ENCODE measurements around the gene MAN2A1. TPM values are rescaled to one million over a fixed set of nuclear protein-coding genes. Genes with fewer than 3 reads are reported as not detected.

Gene MAN2A1
- total and polyA plus RNA-seq, 10 donors = 9.5 to 84.8 (median 54.5) TPM

- Histone ChIP-seq H3K9me3 (no peaks in the 10 kb centered on the region), H3K36me3 (no peaks in the 10 kb centered on the region), H3K27me3 (replicated peaks in 1 of 7) (no peaks in the 10 kb centered on the region), H3K4me1 (peaks cover 0 to 28% (median 16%) of the 10 kb centered on the region in 6 donors), H3K27ac (no peak overlapping the region), H3K4me3 (no peak overlapping the region)
- TF ChIP-seq CTCF (IDR thresholded peaks at IDR 0.05 in 8 of 11, conservative IDR thresholded peaks at IDR 0.05 in 3 of 11) = no peak
- TF ChIP-seq POLR2AphosphoS5 (IDR thresholded peaks at IDR 0.05) = no peak
- no peak for TF ChIP-seq POLR2A (IDR thresholded peaks at IDR 0.05)
- intact Hi-C loops (cut with DNase I; ENCODE audit: low total_unique reads) = no loop called here
- WGBS, 5 donors = 41 to 73% (median 44%) methylated on average over 2 of the region's 2 CpGs
- no peak for DNase-seq
These were observed 36.7 kb upstream of the MAN2A1 start for GRCh38 chr5:109653042-109653441.

GRCh38 chr5:109653561-109654239, 36.0 kb upstream of the MAN2A1 start:
- Histone ChIP-seq H3K36me3 (no peaks in the 10 kb centered on the region), H3K27me3 (replicated peaks in 1 of 7) (no peaks in the 10 kb centered on the region), H3K27ac (no peak overlapping the region), H3K9me3 (no peaks in the 10 kb centered on the region), H3K4me1 (peaks cover 0 to 29% (median 16%) of the 10 kb centered on the region in 6 donors), H3K4me3 (no peak overlapping the region)
- intact Hi-C loops (cut with DNase I; ENCODE audit: low total_unique reads) = no loop called here
- no peak for DNase-seq
- TF ChIP-seq POLR2A (IDR thresholded peaks at IDR 0.05) = no peak
- no peak for TF ChIP-seq POLR2AphosphoS5 (IDR thresholded peaks at IDR 0.05)
- TF ChIP-seq CTCF (IDR thresholded peaks at IDR 0.05 in 8 of 11, conservative IDR thresholded peaks at IDR 0.05 in 3 of 11) = no peak
- WGBS, 5 donors = 83 to 90% (median 86%) methylated on average over 3 of the region's 3 CpGs

GRCh38 chr5:109654455-109654854, 35.3 kb upstream of the MAN2A1 start:
- H3K9me3 ChIP-seq = no peaks in the 10 kb centered on the region
- intact Hi-C loops (cut with DNase I; ENCODE audit: low total_unique reads) = no loop called here
- H3K27me3 ChIP-seq (replicated peaks in 1 of 7) = no peaks in the 10 kb centered on the region
- TF ChIP-seq CTCF (IDR thresholded peaks at IDR 0.05 in 8 of 11, conservative IDR thresholded peaks at IDR 0.05 in 3 of 11) (no peak), POLR2A (IDR thresholded peaks at IDR 0.05) (no peak), POLR2AphosphoS5 (IDR thresholded peaks at IDR 0.05) (no peak)
- no peak overlapping the region for H3K27ac ChIP-seq
- no peak for DNase-seq
- no peaks in the 10 kb centered on the region for H3K36me3 ChIP-seq
- peaks cover 0 to 29% (median 16%) of the 10 kb centered on the region in 6 donors for H3K4me1 ChIP-seq
- no peak overlapping the region for H3K4me3 ChIP-seq
- WGBS, 5 donors = 79 to 87% (median 84%) methylated on average over 6 of the region's 6 CpGs

GRCh38 chr5:109655841-109656240, 33.9 kb upstream of the MAN2A1 start:
- Histone ChIP-seq H3K27ac (peak overlapping the region in 2 of 8 donors; percentile 67 to 75), H3K4me3 (peak overlapping the region in 1 of 8 donors; percentile 31)

More at GRCh38 chr5:109655841-109656240, 33.9 kb upstream of the MAN2A1 start:
- TF ChIP-seq CTCF (IDR thresholded peaks at IDR 0.05 in 8 of 11, conservative IDR thresholded peaks at IDR 0.05 in 3 of 11) (no peak), POLR2AphosphoS5 (IDR thresholded peaks at IDR 0.05) (no peak), POLR2A (IDR thresholded peaks at IDR 0.05) (no peak)
- Histone ChIP-seq H3K36me3 (no peaks in the 10 kb centered on the region), H3K27me3 (replicated peaks in 1 of 7) (no peaks in the 10 kb centered on the region), H3K4me1 (peaks cover 0 to 29% (median 16%) of the 10 kb centered on the region in 6 donors), H3K9me3 (no peaks in the 10 kb centered on the region)
- WGBS, 5 donors = 89 to 97% (median 95%) methylated on average over 2 of the region's 2 CpGs
- intact Hi-C loops (cut with DNase I; ENCODE audit: low total_unique reads) = no loop called here
- DNase-seq = no peak

All from spleen (tissue), 11 donors.